SKM-1 (cell line): Measurements from ENCODE around the gene COTL1.
"Not testable (repeated sequence)": the region's sequence is repeated elsewhere in the genome, so short reads cannot be mapped to it uniquely, and the experiment has no call there.

Source experiments
- DNase-seq: peaks from one replicate; lab custom pipeline; 2025; ENCODE audit not compliant: unreplicated experiment; lab: John Stamatoyannopoulos, UW

COTL1 gene

DNA sequence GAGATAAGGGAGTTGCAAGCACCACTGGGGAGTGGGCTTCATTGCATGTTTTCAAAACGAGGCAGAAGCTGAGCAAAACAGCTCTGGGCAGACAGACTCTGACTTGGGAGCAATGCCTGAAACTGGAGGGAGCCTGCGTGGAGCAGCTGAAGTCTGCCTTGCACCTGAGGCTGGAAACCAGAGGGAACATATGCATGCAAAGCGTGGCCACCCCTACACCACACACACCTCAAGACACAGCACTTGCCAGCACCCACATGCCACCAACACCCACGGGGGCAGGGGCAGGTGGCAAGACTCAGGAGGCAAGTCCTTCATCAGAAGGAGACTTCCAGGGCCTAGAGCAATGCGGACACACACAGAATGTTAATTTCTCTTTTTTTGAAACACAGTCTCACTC is 45.8 kb downstream of the COTL1 start:
- DNase-seq = no peak

DNA sequence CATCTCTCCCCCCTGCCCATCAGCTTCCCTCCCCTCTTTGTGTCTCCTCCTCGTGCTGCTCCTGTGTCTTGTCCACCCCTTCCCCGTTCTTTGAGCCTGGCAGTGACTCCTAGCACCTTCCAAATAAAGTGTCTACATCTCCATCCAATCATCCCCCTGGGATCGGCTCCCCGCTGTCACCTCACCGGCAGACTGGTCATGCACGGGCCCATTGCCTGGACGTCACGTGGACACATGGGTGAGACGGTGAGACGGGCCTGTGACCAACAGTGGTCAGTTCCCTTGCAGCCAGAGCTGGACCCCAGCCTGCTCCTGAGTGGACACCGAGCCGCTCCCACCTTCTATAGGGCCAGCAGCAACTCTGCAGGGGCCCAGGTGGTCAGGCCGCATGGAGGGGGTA is 46.4 kb downstream of the COTL1 start:
- no peak for DNase-seq

DNA sequence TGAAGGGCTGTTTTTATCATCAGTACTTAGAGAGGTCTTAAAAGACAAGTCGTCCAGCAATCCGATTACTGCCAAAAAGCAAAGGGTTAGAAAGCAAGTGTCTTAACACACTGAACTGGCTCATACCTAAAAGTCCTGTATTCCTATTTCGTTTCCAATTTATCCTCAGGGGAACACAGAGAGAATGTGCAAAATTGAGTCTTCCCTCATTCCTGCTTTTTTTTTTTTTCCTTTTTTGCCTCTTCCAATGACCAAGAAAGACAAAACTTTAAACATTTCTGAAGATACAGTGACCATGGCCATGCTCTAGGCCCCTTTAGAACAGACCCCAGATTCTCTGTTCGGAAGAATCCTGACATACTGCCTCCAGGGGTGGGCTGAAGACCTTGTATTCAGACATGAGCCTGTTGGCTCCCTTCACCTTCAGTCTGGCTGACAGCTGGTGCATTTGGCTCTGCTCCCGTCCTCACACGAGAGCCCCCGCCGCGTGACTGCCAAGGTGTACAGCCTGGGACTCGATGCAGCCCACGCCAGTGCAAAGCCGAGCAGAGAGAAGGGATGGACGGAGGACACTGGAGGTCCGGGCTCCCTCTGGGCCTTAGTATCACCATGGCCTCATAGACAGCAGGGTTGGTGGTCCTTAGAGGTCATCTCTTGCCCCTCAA is 47.0 kb downstream of the COTL1 start:
- DNase-seq = no peak

DNA sequence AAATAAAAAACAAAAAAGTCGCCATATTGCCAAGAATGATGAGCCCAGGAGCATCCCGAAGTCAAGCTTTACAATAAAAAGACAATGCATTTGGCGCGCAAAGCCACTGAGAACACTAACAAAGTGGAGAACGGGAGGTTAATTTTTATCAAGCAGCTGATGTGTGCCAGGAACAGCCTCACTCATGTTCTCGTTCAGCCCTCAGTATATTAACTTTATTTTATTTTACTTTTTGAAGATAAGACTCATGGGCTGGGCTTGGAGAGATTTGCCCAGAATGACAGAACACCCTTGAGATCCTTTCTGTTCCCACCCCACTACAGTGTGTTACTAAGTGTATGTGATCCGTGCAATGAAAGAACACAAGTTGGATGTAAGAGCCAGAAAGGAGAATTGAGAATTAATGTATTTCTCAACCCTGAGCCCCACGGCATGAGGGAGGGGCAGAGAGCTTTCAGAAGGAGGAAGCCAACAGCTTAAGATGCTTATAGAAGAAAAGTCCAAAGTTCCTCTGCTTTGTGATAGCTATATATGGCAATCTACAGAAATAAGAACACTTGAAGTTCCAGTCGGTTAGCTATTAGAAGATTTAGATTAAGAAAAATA is 48.4 kb downstream of the COTL1 start:
- DNase-seq = peak; percentile 75

GRCh38 chr16:84568066-84568465 is 49.8 kb downstream of the COTL1 start:
- DNase-seq = no peak

GRCh38 chr16:84567286-84567962 is 50.5 kb downstream of the COTL1 start:
- no peak for DNase-seq

DNA sequence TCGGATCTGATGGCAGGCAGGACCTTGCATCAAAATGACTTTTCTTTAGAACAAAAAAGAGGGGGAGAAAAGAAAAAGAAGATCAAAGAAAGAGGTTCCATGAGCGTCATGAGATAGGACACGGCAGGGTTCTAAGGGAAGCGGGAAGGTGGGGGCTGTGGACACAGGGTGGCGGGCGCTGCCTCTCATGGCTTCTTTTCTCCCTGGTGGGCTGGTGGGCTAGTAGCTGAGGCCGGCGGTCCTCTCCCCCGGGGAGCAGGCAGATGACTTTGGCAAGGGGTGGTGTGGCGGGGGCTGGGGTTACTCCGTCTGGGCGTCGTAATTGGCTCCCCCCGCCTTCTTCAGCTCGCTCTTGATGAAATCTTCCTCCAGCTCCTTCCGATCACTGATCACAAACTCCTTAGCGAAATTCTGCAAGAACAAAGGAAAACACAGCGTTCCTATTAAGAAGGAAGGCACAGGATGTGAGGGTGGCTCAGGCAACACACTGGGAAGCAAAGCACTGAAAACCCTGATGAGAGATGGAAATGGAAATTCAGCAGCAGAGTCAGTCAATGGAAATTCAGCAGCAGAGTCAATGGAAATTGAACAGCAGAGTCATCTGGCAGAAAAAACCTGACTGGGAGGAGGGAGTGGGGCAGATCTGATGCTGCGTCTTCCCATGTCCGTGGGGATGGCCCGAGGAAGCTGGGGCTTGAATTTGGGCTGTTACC is 51.2 kb downstream of the COTL1 start:
- DNase-seq = no peak

DNA sequence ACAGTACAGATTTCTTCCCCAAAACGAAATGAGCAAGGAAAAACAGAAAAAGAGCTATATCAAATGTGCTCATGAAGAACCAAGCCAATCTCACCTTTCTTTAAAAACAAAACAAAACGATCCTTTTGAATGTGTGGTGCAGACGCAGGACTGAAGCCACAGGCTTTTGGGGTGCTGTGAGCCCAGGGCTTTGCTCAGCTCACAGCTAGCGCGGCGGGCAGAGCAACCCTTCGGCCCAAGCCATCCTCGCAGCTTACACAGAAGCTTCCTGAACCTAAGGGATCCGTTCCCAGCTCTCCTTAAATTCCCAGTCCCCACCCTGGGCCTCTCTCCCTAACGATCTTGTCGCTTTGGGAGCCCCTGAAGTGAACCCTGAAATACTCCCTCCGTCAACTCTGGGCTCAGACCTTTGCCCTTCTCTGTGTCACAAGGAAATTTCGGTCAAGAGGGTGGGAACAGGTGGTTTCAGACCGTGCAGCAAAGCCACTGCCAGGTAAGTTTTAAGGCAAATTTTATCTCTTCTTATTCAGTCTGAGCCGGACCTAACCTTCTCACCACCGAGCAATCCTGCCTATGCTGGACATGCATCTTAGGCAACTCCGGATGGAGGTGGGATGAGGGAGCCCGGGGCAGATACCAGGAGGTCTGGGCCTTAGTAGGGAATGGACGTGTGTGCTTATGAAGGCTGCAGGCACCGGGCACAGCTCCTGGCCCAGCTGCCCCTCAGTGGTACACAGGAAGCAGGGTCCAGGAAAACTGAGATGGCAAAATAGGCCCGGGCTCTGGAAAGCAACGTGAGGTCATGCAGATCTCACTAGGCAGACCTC is 52.0 kb downstream of the COTL1 start:
- no peak for DNase-seq

GRCh38 chr16:84563786-84564420 is 54.0 kb downstream of the COTL1 start:
- DNase-seq = no peak

DNA sequence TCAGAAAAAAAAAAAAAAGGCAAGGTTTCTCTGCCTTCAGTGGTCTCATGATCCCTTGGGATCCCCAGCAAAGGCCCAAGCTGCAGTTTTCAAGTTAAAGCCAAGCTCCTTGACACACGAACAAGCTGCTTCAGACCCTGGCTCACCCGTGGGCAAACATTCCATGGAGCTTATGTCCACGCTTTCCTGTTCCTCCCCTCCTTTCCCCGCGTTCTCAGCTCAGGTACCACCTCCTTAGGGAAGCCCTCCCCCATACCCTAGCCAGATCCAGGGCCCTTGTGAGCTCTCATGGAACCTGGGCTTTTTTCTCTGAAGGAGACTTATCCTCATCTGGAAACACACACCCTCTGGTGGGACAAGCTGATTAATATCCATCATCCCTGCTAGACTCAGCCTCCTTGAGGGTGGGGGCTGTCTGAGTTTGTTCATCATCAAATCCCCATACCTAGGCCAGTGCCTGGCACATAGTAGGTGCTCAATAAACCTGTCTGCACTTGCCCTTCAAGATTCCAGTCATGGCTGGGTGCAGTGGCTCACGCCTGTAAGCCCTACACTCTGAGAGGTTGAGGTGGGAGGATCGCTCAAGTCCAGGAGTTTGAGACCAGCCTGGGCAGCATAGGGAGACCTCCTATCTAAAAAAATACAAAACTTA is 54.7 kb downstream of the COTL1 start:
- no peak for DNase-seq

DNA sequence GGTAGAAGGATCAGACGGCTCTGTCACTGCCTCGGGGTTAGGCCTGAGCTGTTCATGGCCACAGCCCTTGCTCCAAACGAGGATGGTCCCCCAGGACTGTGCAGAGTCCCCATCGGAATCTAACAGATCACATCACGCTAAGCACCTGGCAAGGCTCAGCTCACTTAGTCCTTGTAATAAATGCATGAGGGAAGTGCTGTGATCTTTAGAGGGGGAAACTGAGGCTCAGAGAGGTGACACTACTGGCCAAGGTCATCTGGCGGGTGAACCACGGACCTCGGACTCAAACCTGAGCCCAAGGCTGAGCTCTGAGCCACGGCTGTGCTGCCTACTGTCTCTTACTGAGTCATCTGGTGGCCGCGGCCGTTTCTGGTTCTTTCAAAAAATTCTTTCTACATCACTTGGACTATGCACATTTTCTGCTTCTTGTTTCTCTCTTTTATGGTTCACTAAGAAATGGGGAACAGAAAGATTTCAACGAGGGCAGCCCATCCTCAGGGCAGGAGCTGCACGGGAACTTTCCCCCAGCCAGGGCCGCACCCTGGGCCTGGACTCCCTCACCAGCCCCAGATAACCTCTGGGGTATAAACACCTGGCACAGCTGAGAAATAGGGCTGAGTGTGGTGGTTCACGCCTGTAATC is 55.6 kb downstream of the COTL1 start:
- DNase-seq = peak; percentile 46

- no peak for DNase-seq
Observed at GRCh38 chr16:84561291-84561690, 56.6 kb downstream of the COTL1 start.

GRCh38 chr16:84560269-84560668 is 57.6 kb downstream of the COTL1 start:
- no peak for DNase-seq

DNA sequence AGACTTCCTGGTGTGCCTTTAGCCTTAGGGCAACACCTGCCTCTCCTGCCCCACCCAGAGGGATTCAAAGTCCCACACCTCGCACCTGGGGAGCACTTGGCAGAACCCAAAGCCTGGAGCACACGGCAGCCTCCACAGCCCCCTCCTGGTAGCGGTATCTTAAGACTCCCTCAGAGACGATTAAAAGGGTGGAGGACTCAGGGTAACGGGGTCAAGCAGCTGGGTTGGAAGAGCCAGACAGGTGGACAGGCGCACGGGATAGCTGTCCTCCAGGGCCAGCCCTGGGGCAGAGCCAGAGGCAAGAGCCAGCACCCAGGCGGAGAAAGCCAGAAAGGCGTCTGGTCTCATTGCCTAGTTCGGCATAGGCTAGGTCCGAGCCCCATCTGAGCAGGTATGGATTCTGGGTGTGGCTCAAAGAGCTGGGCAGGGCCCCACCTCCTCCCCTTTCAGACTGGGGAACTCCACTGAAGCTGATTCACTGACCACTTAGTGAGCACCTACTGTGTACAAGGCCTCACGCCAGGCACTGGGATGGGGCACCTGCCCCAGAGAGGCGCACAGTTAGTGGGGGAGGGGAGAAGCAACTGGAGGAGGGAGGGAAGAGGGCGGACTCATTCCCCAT is 58.5 kb downstream of the COTL1 start:
- DNase-seq = no peak

- not testable (repeated sequence) for DNase-seq
Observed at GRCh38 chr16:84558850-84559249, 59.0 kb downstream of the COTL1 start.

DNA sequence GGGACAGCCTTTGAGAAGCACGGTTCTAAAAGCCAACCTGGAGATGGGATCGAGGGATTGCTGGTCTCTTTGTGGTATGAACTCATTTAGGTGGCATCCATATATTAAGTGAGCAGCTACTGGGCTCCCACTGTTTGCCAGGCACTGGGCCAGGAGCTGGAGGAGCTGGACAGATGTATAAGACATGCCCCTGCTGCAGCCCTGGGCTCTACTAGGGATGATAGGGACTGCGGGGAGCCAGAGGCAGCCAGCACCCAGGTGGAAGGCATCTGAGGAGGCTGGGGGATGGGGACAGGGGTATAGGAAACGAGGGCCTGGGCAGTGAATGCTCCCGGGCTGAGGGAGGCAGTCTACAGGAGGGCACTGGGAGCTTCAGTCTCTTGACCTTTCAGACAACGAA is 60.4 kb downstream of the COTL1 start:
- DNase-seq = no peak

DNA sequence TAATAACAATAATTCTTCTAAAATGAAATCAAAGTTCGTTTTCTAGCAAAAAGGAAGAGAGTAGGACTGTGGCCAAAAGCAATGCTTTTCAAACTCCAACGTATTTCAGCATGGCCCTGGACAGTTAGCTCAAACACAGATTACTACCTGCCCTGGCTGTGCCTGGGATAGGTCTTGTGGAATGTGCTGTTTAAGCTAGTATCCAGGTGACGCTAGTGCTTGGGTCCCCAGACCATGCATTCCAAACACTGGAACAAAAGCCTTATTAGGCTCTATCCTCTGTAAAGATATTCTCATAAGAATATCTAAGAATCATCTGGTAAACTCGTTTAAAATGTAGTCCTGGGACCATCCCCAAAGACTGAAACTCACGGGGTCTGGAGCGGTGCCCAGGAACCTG is 60.8 kb downstream of the COTL1 start:
- DNase-seq = no peak

DNA sequence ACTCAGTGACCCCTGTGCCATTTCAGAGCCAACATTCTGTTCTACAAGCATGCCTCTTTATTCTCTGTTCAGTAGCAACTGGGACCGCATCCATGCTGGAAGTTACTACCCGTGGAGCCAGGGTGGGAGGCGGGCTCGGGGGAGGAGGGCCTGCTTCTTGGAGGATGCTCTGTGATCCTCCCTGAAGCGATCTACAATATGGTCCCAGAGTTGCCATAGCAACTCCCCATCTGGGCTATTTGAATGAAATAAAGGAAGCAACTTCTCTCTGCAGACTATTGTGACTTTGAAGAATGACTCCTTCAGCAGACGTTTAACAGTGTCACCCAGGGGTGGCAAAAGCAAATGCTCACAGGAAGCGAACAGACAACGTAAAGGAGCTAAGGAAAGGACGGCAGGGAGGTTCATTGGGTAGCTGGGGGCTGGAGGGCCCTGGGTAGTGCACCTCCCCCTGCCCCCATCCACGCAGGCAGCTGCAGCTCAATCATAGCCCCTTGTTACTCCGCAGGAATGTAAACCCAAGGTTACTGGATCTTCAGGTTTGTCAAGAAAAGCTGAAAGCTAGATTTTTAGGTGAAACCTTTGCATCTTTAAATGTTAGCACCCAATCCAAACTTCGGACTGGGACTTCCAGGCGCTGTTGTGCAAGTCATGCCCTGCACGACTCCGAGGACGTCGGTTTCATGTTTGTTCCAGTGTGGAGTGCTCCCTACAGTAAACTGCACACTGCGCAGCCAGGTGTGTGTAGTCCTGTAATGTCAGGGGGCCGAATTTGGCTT is 62.3 kb downstream of the COTL1 start:
- no peak for DNase-seq
